ENCODE data around the gene SORCS2. TPM values are rescaled to one million over a fixed set of nuclear protein-coding genes. Genes with fewer than 3 reads are reported as not detected.

SORCS2 gene
- total and polyA plus RNA-seq, 2 experiments from 2014 or later, result 0.92 to 6.9 TPM

- Histone ChIP-seq H3K36me3 (no peaks in the 10 kb centered on the region), H3K27me3 (no peaks in the 10 kb centered on the region), H3K4me3 (no peak overlapping the region), H3K9me3 (ENCODE audit: low read depth) (no peaks in the 10 kb centered on the region), H3K27ac (no peak overlapping the region), H3K4me1 (ENCODE audit: low read depth) (no peaks in the 10 kb centered on the region)
- TF ChIP-seq CTCF (IDR thresholded peaks at IDR 0.05; ENCODE audit: low read depth, low read length), result no peak
- DNase-seq (ENCODE audit: low read depth in 1 of 2, low spot score in 1 of 2), result peak in 1 of 2 donors; percentile 7
Observed at GRCh38 chr4:7375427-7375826, 183.1 kb downstream of the SORCS2 start.

GRCh38 chr4:7377223-7377865 is 185.0 kb downstream of the SORCS2 start:
- H3K9me3 ChIP-seq (ENCODE audit: low read depth), result no peaks in the 10 kb centered on the region
- H3K27ac ChIP-seq, result no peak overlapping the region
- no peak overlapping the region for H3K4me3 ChIP-seq
- no peak for DNase-seq (ENCODE audit: low read depth in 1 of 2, low spot score in 1 of 2)
- no peaks in the 10 kb centered on the region for H3K4me1 ChIP-seq (ENCODE audit: low read depth)
- TF ChIP-seq CTCF (IDR thresholded peaks at IDR 0.05; ENCODE audit: low read depth, low read length), result no peak
- H3K27me3 ChIP-seq, result no peaks in the 10 kb centered on the region
- no peaks in the 10 kb centered on the region for H3K36me3 ChIP-seq

- no peaks in the 10 kb centered on the region for H3K9me3 ChIP-seq (ENCODE audit: low read depth)
- no peak for DNase-seq (ENCODE audit: low read depth in 1 of 2, low spot score in 1 of 2)
- no peak for TF ChIP-seq CTCF (IDR thresholded peaks at IDR 0.05; ENCODE audit: low read depth, low read length)
- H3K4me1 ChIP-seq (ENCODE audit: low read depth), result no peaks in the 10 kb centered on the region
- H3K4me3 ChIP-seq, result no peak overlapping the region
- H3K27me3 ChIP-seq, result no peaks in the 10 kb centered on the region
- H3K36me3 ChIP-seq, result no peaks in the 10 kb centered on the region
- H3K27ac ChIP-seq, result no peak overlapping the region
Observed at GRCh38 chr4:7379186-7379585, 186.8 kb downstream of the SORCS2 start.

DNA sequence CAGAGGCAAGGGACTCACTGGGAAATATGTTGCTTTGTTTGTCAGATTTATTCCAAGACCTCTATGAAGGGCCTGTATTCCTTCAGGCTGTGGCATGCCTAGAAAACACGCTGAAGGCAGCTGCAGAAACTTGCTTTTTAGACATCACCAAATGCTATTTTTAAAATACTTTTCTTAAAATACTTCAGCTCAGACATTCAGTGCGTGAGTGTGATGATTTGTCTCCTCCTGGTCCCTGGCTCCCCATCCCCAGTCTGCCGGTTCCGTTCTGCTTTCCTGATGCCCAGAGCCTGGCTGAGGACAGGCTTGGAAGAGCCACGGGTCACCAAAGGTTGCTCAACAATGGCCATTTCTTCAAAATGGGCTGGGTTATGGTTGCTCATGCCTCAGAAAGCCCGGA is 187.4 kb downstream of the SORCS2 start:
- no peak for DNase-seq (ENCODE audit: low read depth in 1 of 2, low spot score in 1 of 2)
- TF ChIP-seq CTCF (IDR thresholded peaks at IDR 0.05; ENCODE audit: low read depth, low read length), result no peak
- H3K9me3 ChIP-seq (ENCODE audit: low read depth), result no peaks in the 10 kb centered on the region

GRCh38 chr4:7381221-7381889 is 189.0 kb downstream of the SORCS2 start:
- H3K9me3 ChIP-seq (ENCODE audit: low read depth), result no peaks in the 10 kb centered on the region
- no peak for TF ChIP-seq CTCF (IDR thresholded peaks at IDR 0.05; ENCODE audit: low read depth, low read length)
- no peaks in the 10 kb centered on the region for H3K27me3 ChIP-seq
- H3K4me3 ChIP-seq, result no peak overlapping the region
- no peaks in the 10 kb centered on the region for H3K4me1 ChIP-seq (ENCODE audit: low read depth)
- H3K36me3 ChIP-seq, result no peaks in the 10 kb centered on the region
- no peak overlapping the region for H3K27ac ChIP-seq
- no peak for DNase-seq (ENCODE audit: low read depth in 1 of 2, low spot score in 1 of 2)

More for the DNA sequence above, 187.4 kb downstream of the SORCS2 start:
- H3K27me3 ChIP-seq, result no peaks in the 10 kb centered on the region
- H3K27ac ChIP-seq, result no peak overlapping the region
- no peak overlapping the region for H3K4me3 ChIP-seq
- no peaks in the 10 kb centered on the region for H3K4me1 ChIP-seq (ENCODE audit: low read depth)
- no peaks in the 10 kb centered on the region for H3K36me3 ChIP-seq

Measured in cardiac muscle cell (in vitro differentiated cells and primary cell).